NK-92 treated with Interleukin-12 subunit alpha and Interleukin-12 subunit beta, amount 100 ng/mL, for 24 hours (cell line): Measurements from ENCODE around the gene NLRC5.

ENCODE experiments used
- DNase-seq: peaks from one replicate; lab custom pipeline; 2025; lab: John Stamatoyannopoulos, UW

The NLRC5 gene, protein sequence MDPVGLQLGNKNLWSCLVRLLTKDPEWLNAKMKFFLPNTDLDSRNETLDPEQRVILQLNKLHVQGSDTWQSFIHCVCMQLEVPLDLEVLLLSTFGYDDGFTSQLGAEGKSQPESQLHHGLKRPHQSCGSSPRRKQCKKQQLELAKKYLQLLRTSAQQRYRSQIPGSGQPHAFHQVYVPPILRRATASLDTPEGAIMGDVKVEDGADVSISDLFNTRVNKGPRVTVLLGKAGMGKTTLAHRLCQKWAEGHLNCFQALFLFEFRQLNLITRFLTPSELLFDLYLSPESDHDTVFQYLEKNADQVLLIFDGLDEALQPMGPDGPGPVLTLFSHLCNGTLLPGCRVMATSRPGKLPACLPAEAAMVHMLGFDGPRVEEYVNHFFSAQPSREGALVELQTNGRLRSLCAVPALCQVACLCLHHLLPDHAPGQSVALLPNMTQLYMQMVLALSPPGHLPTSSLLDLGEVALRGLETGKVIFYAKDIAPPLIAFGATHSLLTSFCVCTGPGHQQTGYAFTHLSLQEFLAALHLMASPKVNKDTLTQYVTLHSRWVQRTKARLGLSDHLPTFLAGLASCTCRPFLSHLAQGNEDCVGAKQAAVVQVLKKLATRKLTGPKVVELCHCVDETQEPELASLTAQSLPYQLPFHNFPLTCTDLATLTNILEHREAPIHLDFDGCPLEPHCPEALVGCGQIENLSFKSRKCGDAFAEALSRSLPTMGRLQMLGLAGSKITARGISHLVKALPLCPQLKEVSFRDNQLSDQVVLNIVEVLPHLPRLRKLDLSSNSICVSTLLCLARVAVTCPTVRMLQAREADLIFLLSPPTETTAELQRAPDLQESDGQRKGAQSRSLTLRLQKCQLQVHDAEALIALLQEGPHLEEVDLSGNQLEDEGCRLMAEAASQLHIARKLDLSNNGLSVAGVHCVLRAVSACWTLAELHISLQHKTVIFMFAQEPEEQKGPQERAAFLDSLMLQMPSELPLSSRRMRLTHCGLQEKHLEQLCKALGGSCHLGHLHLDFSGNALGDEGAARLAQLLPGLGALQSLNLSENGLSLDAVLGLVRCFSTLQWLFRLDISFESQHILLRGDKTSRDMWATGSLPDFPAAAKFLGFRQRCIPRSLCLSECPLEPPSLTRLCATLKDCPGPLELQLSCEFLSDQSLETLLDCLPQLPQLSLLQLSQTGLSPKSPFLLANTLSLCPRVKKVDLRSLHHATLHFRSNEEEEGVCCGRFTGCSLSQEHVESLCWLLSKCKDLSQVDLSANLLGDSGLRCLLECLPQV (N-terminal part only)

GRCh38 chr16:56988948-56989945, at the start of gene NLRC5:
Gene NLRC5 (plus strand): TSS chr16:56989557. CDS start chr16:57020713, 31,156 bp downstream.
- DNase-seq: peak; percentile 75

- DNase-seq: no peak
These were observed 49.6 kb upstream of the NLRC5 start for GRCh38 chr16:56939801-56940200.

GRCh38 chr16:56941092-56941491, 48.3 kb upstream of the NLRC5 start:
- no peak for DNase-seq

DNA sequence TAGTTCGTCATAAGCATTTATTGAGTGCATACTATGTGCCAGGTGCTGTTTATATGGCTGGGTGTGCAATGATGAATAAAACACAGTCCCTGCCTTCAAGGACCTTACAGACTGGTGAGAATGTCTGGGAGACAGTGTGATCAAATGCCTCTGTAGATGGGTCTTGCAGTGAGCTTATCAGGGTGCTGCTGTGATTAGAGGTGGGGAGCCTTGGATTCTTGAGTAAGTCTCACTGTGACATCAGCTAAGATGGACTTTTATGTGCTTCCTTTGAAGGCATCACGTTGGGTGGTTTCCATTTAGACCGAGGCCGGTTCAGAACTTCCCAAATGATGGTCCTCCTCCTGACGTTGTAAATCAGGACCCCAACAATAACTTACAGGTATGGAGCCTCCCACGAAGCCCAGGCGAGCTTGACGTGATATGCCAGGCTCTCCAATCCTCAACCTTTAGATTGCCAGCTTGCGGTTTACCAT, 47.5 kb upstream of the NLRC5 start:
- DNase-seq: no peak

DNA sequence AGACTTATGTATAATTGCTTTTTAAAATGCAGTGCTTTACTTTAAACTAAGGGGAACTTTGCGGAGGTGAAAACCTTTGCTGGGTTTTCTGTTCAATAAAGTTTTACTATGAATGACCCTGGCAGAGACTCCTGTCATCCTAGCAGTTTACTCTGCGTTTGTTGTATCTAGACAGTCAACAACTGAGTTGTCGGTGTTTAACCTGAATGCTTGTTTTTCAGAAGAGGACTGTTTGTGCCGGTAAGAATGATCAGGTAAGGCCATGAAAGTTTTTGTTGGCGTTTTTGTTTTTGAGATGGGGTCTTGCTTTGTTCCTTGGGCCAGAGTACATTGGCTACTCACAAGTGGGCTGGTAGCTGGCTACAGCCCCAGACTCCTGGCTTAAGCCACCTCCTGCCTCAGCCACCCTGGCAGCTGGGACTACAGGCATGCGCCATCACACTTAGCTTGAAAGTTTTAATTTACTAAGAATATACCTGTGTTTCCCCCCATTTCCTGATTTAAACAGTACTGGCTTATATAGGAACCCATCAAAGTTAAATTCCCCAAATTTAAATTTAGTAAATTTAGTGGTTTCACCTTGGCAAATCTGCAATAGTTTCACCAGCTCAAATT, 45.5 kb upstream of the NLRC5 start:
- no peak for DNase-seq

GRCh38 chr16:56944954-56945839, 44.2 kb upstream of the NLRC5 start:
- DNase-seq: no peak

GRCh38 chr16:56945847-56946527, 43.4 kb upstream of the NLRC5 start:
- DNase-seq: no peak

DNA sequence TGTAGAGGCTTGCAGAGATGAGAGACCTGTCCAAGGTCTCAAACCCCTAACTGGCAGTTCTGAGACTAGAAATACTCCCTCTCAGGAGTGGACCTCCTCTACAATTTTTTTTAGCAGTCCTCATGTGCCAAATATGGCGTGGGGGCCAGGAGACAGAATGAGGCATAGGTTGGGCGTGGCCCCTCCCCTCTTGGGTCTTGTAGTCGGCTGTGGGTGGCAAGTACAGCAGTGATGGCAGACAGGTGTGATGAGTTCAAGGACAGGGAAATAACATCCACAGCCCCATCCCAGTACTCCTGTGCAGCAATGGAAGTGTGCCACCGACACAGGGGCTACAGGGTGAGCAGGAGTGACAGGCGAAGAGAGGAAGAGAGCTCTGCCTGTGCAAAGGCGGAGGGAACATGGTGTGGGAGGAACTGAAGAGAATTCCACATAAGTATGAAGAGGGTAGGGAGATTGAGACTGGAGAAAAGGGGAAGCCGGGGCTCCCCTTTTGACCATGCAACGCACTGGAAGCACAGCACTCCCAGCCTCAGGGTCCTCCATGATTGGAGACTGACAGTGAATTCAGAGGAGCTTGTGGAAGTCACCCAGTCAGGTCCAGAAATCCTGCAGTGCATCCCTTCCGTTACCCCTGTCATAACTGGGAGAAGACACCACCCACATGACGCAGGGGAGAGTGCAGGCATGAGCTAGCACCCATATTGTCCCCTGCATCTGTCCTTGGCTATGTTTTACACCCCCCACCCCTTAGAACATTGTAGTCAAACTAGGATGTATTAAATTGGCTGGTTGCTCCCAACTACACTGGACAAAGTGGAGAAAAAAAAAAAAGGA, 42.4 kb upstream of the NLRC5 start:
- DNase-seq: no peak

DNA sequence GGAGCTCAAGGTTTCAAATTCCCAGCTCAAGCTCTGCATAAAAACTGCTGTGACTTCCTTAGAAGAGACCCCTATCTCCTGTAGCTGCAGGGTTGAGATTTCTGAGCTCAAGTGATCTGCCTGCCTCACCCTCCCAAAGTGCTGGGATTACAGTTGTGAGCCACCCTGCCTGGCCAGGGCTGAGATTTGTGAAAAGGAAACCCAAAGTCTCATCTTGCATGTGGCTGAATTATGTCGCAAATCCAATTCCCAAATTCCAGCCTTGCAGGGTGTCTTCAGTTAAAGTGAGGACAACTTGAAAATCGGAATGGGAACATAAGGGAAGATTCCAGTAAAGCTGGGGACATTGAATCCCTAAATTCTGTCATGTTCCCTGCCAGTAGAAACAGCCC, 41.8 kb upstream of the NLRC5 start:
- DNase-seq: no peak

- DNase-seq: no peak
These were observed 41.1 kb upstream of the NLRC5 start for GRCh38 chr16:56948234-56948633.

DNA sequence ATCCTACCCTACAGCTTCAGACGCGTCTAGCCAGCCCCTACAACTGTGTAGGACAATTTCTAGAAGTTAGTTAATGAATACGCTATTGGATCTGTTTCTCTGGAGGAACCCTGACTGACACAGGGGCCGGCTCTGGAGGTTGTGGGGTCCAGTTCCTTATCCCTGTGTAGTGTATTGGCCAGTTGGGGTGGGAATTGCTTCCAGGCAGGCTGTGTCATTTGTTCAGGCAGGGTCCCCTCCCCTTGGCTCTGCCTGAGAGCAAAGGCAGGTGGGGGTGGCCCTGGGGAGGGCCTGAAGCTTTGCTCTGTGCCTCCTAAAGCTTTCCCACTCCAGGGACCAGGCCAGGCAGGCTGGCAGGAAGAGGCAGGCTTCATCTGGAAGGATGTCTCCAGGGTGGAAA, 39.3 kb upstream of the NLRC5 start:
- no peak for DNase-seq

DNA sequence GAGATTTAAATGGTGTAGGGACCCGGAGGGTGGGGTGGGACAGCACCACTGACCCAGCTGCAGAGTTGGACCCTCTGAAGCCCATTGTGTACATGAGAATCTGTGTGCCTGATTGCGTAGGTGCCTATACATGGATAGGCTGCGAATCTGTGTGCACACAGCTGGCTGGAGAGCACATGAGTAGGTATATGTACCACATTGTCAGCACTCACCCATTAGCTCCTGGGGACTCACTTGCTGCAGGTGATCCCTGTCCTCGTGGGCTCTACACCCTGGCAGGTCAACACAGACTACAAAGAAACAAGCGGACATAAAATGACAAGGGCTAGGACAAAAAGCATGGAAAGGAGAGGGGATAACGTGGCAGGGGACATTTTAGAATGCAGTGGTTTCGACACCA, 38.9 kb upstream of the NLRC5 start:
- DNase-seq: no peak

- peak; percentile 21 for DNase-seq
These were observed 38.2 kb upstream of the NLRC5 start for GRCh38 chr16:56950881-56951771.

DNA sequence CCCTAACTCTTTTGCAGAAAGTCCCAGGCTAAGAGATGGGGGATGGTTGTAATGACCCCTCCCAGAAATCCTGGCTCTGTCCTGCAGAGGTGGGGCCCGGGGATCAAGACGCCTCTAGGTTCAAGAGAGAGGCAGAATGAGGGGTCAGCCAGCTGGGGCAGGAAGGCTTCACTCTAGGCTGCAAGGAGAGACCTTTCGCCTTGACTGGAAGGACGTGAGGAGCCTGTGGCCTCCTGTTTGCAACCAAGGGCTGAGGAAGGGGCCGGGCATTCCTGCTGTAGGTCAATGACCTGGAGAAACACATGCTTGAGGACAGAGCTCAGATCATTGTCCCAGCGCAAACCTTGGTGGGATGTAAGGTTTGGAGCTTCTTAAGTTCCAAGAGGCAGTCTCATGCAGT, 36.4 kb upstream of the NLRC5 start:
- no peak for DNase-seq

- no peak for DNase-seq
These were observed 33.3 kb upstream of the NLRC5 start for GRCh38 chr16:56956076-56956475.

GRCh38 chr16:56956756-56957155, 32.6 kb upstream of the NLRC5 start:
- DNase-seq: no peak
